ENCODE measurements around the gene BCR. TPM values are rescaled to one million over a fixed set of nuclear protein-coding genes. Genes with fewer than 3 reads are reported as not detected.

The BCR gene
- total RNA-seq, 4 donors from 2014 or later: 19.2 to 63.5 (median 24.8) TPM

DNA sequence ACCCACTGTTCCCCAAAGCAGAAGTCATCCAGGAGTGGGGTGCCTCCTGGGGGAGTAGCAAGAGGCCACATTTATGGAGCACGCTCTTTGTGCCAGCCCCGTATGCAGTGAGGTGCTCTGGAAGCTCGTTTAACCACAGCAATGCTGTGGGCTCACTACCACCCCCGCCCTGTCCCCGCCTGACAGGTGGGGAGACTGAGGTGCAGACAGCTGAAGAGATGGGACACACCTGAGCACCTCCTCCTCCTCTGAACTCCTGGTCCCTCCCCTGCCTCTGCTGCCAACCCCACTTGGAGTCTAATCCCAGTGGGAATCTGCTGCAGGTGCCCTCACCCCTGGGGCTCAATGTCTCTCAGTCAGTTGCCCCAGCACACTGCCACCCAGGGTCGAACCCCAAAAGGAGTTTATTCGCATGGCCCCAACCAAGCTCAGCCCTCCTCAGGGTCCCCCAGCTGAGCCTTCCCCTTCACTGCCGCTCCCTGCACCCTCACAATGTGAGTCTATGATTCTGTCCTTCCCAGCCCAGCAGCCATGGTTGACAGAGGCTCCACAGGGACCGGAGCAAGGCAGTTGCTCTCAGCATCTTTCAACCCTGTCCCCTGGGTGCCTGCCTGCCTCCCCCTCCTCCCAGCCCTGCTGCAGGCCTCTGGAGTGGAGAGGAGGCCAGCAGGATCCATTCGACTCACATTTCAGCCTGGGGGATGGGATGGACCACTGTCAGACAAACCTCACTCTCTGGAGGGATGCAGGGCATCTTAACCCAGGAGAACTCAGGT lies 13.3 kb upstream of the BCR start:
- TF ChIP-seq, protein P1, sequence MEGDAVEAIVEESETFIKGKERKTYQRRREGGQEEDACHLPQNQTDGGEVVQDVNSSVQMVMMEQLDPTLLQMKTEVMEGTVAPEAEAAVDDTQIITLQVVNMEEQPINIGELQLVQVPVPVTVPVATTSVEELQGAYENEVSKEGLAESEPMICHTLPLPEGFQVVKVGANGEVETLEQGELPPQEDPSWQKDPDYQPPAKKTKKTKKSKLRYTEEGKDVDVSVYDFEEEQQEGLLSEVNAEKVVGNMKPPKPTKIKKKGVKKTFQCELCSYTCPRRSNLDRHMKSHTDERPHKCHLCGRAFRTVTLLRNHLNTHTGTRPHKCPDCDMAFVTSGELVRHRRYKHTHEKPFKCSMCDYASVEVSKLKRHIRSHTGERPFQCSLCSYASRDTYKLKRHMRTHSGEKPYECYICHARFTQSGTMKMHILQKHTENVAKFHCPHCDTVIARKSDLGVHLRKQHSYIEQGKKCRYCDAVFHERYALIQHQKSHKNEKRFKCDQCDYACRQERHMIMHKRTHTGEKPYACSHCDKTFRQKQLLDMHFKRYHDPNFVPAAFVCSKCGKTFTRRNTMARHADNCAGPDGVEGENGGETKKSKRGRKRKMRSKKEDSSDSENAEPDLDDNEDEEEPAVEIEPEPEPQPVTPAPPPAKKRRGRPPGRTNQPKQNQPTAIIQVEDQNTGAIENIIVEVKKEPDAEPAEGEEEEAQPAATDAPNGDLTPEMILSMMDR (IDR thresholded peaks at IDR 0.05; ENCODE audit: low read depth): no peak

DNA sequence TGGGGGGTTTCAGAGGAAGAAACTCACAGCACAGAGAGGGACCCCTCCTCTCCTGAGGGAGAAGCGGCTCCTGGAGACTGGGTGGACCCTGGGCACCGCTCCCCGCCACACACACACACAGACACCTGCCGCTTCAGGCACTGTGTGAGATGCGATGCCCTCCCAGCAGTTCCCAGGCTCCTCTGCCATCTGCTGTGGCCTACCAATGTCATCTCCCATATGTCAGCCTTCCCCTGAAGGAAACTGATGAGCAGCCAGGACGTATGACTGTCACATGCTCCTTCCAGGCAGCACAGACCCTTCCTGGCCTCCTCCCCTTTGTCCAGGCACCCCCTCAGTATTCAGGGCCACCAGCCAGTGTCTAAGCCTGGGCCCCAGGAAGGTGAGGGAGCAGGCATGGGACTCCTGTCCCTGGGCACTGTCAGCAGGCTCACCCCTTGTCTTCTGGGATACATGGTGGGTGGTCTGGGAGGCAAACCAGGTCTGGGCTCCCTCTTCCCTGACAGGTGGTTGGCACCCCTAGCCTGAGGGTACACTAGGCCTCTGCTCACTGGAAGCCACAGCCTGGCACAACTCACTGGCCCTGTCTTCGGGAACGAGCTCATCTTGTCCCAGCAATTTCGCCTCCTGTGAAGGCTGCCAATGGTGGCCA lies 11.8 kb upstream of the BCR start:
- TF ChIP-seq, protein P1 (IDR thresholded peaks at IDR 0.05; ENCODE audit: low read depth): no peak

DNA sequence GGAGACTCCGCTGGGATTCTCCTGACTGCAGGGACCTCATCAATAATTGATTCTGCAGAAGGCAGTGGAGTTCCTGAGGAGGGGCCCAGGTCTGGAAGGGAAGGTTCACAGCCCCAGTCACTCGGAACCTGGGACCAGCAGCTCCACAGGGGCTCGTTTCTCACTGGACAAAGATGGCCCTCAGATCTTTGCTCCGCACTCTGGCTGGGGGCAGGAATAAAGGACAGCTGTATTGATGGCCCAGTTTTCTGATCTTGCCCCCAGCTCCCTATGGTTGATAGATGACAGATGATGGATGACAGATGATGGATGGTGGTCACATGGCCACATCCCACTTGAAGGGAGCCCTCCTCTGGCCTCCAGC lies 11.3 kb upstream of the BCR start:
- TF ChIP-seq, protein P1 (IDR thresholded peaks at IDR 0.05; ENCODE audit: low read depth): no peak

DNA sequence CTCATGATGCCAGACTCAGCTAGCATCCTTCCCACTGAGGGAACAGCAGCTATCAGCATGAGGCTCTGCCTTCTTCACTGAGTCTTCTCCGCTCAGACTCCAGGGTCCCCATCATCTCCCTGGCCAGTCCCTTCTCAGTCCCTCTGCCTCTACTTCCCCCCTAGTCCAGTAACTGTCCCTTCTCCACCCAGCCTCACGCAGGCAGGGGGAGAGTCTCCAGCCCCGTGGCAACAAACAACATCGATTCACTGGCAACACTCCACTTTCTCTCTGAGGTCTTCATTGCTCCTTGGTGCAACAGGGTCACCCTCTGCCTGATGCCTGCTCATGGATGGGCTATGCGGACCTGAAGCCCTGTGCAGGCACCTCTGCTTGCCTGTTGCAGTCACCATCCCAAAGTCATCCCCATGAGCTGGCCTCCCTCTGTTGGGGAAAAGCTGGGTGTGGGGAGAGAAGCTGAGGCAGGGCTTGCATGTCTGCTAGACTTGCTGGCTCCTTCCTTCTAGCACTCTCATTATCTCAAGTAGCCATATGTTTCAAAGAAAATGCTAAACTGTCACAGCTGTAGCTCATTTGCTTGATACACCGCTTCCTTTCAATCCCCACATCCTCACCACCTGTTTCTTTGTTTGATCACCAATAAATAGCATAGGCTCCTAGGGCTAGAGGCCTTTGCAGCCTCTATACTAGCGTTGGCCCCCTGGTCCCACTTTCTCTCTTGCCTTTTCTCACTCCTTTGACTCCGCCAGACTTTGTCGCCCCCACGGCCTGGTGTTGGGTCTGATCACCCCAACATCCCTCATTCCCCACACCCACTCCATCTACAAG lies 4.3 kb upstream of the BCR start:
- TF ChIP-seq, protein P1 (IDR thresholded peaks at IDR 0.05; ENCODE audit: low read depth): no peak

DNA sequence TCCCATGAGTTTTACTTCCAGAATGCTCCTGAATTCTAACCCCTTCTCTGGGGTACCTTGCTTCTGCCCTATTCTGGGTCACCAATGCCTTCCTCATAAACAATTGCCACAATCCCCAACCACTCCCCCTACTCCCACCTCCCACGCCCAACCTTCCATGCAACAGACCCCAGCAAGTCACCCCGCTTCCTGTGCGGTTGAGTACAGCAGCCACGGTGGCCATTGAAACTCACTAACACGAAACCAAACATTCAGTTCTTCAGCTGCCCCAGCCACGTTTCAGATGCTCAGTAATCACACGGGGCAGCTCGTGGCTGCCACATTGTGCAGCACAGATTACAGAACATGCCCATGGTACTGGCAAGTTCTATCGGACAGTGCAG lies 3.7 kb upstream of the BCR start:
- TF ChIP-seq, protein P1 (IDR thresholded peaks at IDR 0.05; ENCODE audit: low read depth): no peak

DNA sequence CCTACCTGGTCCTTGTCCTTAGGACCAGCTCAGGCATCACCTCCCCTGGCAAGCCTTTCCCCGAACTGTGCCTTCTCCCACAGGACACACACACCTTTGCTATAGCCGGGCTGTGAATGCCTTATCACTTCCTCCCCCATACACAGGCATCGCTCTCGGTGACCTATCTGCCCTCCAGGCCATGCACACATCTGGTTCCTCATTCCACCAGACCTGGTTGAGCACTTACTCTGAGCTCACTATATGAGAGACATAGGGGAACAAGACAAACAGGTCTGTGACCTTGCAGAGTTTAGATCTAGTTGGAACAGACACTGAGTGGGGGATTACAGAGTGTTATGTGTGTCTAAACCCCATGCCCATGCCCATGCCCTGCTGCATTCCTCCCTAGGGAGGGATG lies 3.1 kb upstream of the BCR start:
- TF ChIP-seq, protein P1 (IDR thresholded peaks at IDR 0.05; ENCODE audit: low read depth): no peak

All from subcutaneous adipose tissue (tissue), 4 donors.